ENCODE results near the gene ENPP7. TPM values are rescaled to one million over a fixed set of nuclear protein-coding genes. Genes with fewer than 3 reads are reported as not detected.

ENPP7 gene
- polyA plus RNA-seq, 1 experiment = not detected

DNA sequence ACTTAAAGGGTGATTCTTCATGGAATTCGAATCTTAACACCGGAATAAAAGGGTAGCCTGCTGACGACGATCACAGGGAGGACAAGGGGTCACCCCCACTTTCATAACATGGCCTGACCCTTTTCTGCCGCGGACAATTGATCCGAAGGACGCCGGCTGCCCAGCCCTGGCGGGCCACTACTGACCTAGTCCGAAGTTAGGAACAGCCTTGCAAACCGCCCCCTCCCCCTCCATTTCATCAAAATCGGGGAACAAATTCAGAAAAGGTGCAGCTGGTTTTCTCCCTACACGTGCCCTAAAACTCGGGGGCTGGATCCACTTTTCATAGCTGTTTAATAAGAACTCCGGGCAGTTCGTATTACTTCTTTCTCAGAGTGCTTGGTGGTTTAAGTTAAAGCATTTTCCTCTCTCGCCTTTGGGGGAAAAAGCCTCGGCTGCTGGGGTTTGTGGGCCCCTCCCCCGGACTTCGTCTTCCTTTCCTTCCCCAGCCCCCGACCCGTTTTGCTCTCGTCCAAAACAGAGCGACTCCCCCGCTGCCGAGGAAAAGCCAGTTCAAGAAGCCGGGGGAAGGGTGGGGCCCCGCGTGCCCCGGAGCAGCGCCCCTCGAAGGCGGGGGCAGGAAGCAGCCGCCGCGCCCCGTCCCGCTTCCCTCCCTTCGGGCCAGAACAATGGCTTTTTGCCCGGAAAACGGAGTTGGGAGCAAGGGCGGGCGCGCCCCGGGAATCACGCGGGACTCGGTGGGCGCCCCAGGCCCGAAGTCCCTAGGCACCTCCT is 46.6 kb downstream of the ENPP7 start:
- DNase-seq (ENCODE audit: low read depth, low spot score) = no peak
- Histone ChIP-seq H3K27me3 (ENCODE audit: control insufficient read depth, insufficient read depth, low read length) (peaks cover 48% of the 10 kb centered on the region), H3K4me3 (ENCODE audit: low read depth, low read length) (peak overlapping the region; percentile 51), H3K9me3 (ENCODE audit: control insufficient read depth, insufficient read depth, low read length) (no peaks in the 10 kb centered on the region; the same call in 1 of the 2 replicates), H3K27ac (ENCODE audit: low read depth, low read length) (no peak overlapping the region)
- CTCF ChIA-PET = interaction anchor here (0.7 kb wide), 1 partner anchor 12 kb away, joined by 5 read pairs; no protein-coding TSS in a partner anchor
- POLR2A ChIA-PET = interaction anchor here (2.2 kb wide), 1 partner anchor 62 kb away, joined by 7 read pairs; the partner anchor contains the start of gene CBX4
- TF ChIP-seq, protein P1, sequence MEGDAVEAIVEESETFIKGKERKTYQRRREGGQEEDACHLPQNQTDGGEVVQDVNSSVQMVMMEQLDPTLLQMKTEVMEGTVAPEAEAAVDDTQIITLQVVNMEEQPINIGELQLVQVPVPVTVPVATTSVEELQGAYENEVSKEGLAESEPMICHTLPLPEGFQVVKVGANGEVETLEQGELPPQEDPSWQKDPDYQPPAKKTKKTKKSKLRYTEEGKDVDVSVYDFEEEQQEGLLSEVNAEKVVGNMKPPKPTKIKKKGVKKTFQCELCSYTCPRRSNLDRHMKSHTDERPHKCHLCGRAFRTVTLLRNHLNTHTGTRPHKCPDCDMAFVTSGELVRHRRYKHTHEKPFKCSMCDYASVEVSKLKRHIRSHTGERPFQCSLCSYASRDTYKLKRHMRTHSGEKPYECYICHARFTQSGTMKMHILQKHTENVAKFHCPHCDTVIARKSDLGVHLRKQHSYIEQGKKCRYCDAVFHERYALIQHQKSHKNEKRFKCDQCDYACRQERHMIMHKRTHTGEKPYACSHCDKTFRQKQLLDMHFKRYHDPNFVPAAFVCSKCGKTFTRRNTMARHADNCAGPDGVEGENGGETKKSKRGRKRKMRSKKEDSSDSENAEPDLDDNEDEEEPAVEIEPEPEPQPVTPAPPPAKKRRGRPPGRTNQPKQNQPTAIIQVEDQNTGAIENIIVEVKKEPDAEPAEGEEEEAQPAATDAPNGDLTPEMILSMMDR (IDR thresholded peaks at IDR 0.05; ENCODE audit: low read depth, low read length) = peak; percentile 18; the same call in 1 of the 2 replicates

- no peak within 1 kb of the TSS for H3K27ac ChIP-seq (ENCODE audit: low read depth, low read length)
- TF ChIP-seq, protein P1 (IDR thresholded peaks at IDR 0.05; ENCODE audit: low read depth, low read length) = no peak
These were observed 47.3 kb downstream of the ENPP7 start, which contains the start of gene CBX2 for GRCh38 chr17:79777894-79778503. Gene CBX2, plus strand, starts transcription at chr17:79778148. Its CDS starts 88 bp downstream, at chr17:79778236.

GRCh38 chr17:79778504-79779083 is 47.9 kb downstream of the ENPP7 start:
- H3K27ac ChIP-seq (ENCODE audit: low read depth, low read length) = no peak overlapping the region
- TF ChIP-seq, protein P1 (IDR thresholded peaks at IDR 0.05; ENCODE audit: low read depth, low read length) = no peak
- DNase-seq (ENCODE audit: low read depth, low spot score) = no peak
- H3K4me3 ChIP-seq (ENCODE audit: low read depth, low read length) = peak overlapping the region; percentile 69
- ChIA-PET CTCF (interaction anchor here (0.9 kb wide), 2 partner anchors 9 to 37 kb away, joined by 3 read pairs; no protein-coding TSS in a partner anchor), POLR2A (interaction anchor here (1.1 to 2.2 kb wide), 2 partner anchors 12 to 61 kb away, joined by 3 to 7 read pairs; partner anchors contain the start of gene CBX4)
- no peaks in the 10 kb centered on the region; the same call in 1 of the 2 replicates for H3K9me3 ChIP-seq (ENCODE audit: control insufficient read depth, insufficient read depth, low read length)
- peaks cover 39% of the 10 kb centered on the region for H3K27me3 ChIP-seq (ENCODE audit: control insufficient read depth, insufficient read depth, low read length)

More at GRCh38 chr17:79777894-79778503, 47.3 kb downstream of the ENPP7 start, which contains the start of gene CBX2:
- no peak for DNase-seq (ENCODE audit: low read depth, low spot score)
- POLR2A ChIA-PET = interaction anchor here (1.1 to 2.2 kb wide), 2 partner anchors 12 to 61 kb away, joined by 3 to 7 read pairs; partner anchors contain the start of gene CBX4
- peaks cover 44% of the 10 kb centered on the region for H3K27me3 ChIP-seq (ENCODE audit: control insufficient read depth, insufficient read depth, low read length)
- peak within 1 kb of the TSS; percentile 69 for H3K4me3 ChIP-seq (ENCODE audit: low read depth, low read length)
- H3K9me3 ChIP-seq (ENCODE audit: control insufficient read depth, insufficient read depth, low read length) = no peaks in the 10 kb centered on the region; the same call in 1 of the 2 replicates
- CTCF ChIA-PET = interaction anchor here (0.9 kb wide), 1 partner anchor 9 kb away, joined by 3 read pairs; no protein-coding TSS in a partner anchor

GRCh38 chr17:79779084-79779529 is 48.4 kb downstream of the ENPP7 start:
- TF ChIP-seq, protein P1 (IDR thresholded peaks at IDR 0.05; ENCODE audit: low read depth, low read length) = no peak
- H3K9me3 ChIP-seq (ENCODE audit: control insufficient read depth, insufficient read depth, low read length) = no peaks in the 10 kb centered on the region; the same call in 1 of the 2 replicates
- POLR2A ChIA-PET = interaction anchor here (0.8 to 2.2 kb wide), 3 partner anchors 13 to 60 kb away, joined by 3 to 7 read pairs (median 7); partner anchors contain the start of genes CBX4 and CBX8
- peaks cover 34% of the 10 kb centered on the region for H3K27me3 ChIP-seq (ENCODE audit: control insufficient read depth, insufficient read depth, low read length)
- H3K4me3 ChIP-seq (ENCODE audit: low read depth, low read length) = peak overlapping the region; percentile 69
- DNase-seq (ENCODE audit: low read depth, low spot score) = no peak
- CTCF ChIA-PET = interaction anchor here (0.9 kb wide), 2 partner anchors 8 to 38 kb away, joined by 3 read pairs; no protein-coding TSS in a partner anchor
- H3K27ac ChIP-seq (ENCODE audit: low read depth, low read length) = no peak overlapping the region

Data from AG04450 (cell line).